ENCODE results near the gene SPRED2. TPM values are rescaled to one million over a fixed set of nuclear protein-coding genes. Genes with fewer than 3 reads are reported as not detected.

SPRED2 gene
- total RNA-seq, 2 donors from 2014 or later: 3.1 to 4.3 TPM

DNA sequence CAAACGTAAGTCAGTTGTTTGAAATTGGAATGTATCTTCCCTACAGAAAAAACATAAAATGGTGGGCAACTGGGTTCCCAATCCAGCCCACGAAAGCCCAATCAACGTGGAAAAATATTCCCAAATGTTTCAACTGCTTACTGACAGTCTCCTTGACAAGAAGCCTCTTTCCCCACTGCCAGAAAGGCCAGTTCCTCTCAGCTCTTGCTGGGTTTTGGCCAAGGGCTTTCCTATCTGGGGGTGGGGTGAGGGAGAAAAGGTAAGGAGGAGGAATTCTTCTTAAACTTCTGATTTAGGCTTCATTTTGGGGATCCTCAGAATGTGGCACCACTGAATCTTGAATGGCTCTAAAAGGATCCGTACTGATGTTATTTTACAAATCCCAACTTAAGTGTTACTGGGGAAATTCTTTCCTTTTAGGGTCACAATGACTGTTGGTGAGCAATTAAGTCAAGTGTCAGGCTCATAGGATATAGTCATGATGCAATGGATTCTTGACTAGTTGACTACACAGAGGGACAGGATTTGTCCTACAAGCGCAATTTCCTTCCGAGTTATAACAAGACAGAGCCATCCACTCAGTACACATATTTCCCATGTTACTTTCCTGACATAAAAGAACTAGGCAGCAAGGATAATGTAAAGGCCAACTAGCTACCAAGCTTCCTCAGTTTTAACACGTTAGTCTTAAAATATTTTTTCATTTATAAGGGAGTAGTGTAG is 73.6 kb downstream of the SPRED2 start:
- no peak for ATAC-seq (replicated peaks in 1 of 2)
- no peaks in the 10 kb centered on the region for H3K9me3 Mint-ChIP-seq
- peaks cover 32% of the 10 kb centered on the region for H3K27me3 Mint-ChIP-seq (ENCODE audit: low read depth)
- DNase-seq: no peak
- H3K4me1 Mint-ChIP-seq (ENCODE audit: low read depth): peaks cover 43% of the 10 kb centered on the region
- peak overlapping the region in 1 of 2 donors; percentile 38 for H3K4me3 Mint-ChIP-seq
- no peaks in the 10 kb centered on the region for H3K36me3 Mint-ChIP-seq (ENCODE audit: insufficient read depth in 2 of 2)
- H3K27ac Mint-ChIP-seq: no peak overlapping the region

DNA sequence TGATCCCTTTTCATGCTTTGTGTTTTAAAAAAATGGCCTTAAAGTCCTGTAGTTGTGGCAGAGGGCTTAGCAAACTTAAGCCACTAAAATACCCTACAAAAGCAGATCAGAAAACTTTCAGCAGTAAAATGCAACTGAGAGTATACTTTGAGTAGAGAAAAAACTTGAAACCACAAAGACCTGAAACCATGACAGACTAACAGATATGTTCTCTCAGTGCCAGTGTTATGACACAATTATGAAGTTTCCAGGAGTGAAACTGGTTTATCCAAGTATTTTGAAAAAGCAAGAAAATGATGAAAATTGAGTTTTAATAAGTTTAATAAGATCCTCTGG is 74.5 kb downstream of the SPRED2 start:
- Mint-ChIP-seq H3K36me3 (ENCODE audit: insufficient read depth in 2 of 2) (no peaks in the 10 kb centered on the region), H3K27me3 (ENCODE audit: low read depth) (peaks cover 31% of the 10 kb centered on the region), H3K4me1 (ENCODE audit: low read depth) (peaks cover 43% of the 10 kb centered on the region), H3K9me3 (no peaks in the 10 kb centered on the region), H3K27ac (peak overlapping the region; percentile 68), H3K4me3 (peak overlapping the region; percentile 33 to 38)
- no peak for DNase-seq
- ATAC-seq (replicated peaks in 1 of 2): peak; percentile 72 to 75

DNA sequence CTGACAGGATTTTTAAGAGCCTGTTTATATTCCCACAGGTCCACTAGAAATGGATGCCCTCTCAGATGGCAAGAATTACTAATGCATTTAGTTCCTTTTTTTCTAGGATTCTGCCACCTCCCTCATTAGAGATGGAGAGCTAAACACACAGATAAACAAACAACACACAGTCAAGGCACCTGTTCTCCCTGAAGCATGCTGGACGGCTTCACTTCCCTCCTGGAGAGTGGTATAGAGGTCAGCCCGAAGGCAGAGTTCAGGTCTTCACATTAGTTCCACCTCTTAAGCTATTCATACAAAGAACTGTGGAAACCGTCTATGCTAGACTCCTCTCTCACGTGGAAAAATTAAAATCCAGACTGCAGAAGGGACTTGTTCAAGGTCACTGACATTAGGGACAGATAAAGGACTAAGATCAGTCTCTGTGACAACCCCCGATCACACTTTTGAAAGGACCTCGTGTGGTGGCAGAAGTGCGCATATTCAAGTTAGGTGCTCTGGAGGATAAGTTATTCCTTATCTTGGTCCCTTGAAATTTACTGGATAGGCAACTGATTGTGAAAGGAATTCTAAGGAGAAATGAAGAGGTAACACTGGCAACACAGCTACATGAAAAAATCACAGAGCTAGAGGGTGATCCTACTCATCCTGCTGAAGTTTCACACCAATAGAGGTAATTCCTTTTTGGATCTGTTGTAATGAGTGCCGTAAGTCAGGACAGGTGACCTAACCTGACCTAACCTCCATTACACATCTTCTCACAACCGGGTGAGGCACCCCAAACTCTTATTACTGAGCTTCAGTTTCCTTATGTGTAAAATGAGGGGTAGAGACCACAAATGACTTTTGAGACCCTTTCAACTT is 75.1 kb downstream of the SPRED2 start:
- peaks cover 31% of the 10 kb centered on the region for H3K27me3 Mint-ChIP-seq (ENCODE audit: low read depth)
- no peaks in the 10 kb centered on the region for H3K9me3 Mint-ChIP-seq
- H3K36me3 Mint-ChIP-seq (ENCODE audit: insufficient read depth in 2 of 2): no peaks in the 10 kb centered on the region
- no peak overlapping the region for H3K27ac Mint-ChIP-seq
- DNase-seq (peak in 1 of 2 donors; percentile 33), ATAC-seq (replicated peaks in 1 of 2) (peak; percentile 74 to 81)
- H3K4me1 Mint-ChIP-seq (ENCODE audit: low read depth): peaks cover 43% of the 10 kb centered on the region
- H3K4me3 Mint-ChIP-seq: peak overlapping the region; percentile 33 to 38

DNA sequence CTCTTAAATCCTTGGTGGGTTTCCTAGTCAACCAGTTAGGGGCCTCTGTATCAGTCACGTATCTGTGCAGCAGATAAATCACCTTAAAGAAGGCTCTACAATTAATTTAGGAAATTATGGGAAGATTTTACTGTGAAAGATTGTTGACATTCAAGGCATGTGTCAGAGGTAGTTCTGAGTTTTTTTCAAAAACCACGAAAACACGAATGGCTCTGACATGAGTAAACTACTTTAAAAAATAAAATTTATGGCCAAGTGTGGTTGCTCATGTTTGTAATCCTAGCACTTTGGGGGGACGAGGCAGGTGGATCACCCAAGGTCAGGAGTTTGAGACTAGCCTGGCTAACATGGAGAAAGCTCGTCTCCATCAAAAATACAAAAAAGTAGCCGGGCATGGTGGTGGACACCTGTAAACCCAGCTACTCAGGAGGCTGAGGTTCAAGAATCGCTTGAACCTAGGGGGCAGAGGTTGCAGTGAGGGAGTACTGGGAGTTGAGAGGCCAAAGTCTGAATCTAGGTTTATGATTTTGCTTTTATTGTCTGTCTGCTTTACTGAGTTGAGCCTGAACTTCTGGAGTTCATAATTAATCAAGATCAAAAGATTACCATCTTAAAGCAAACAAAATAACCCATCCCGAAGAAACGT is 77.1 kb downstream of the SPRED2 start:
- DNase-seq: no peak
- H3K4me3 Mint-ChIP-seq: no peak overlapping the region
- H3K27ac Mint-ChIP-seq: no peak overlapping the region
- peaks cover 45% of the 10 kb centered on the region for H3K4me1 Mint-ChIP-seq (ENCODE audit: low read depth)
- no peaks in the 10 kb centered on the region for H3K36me3 Mint-ChIP-seq (ENCODE audit: insufficient read depth in 2 of 2)
- H3K9me3 Mint-ChIP-seq: no peaks in the 10 kb centered on the region
- H3K27me3 Mint-ChIP-seq (ENCODE audit: low read depth): peaks cover 26% of the 10 kb centered on the region
- ATAC-seq (replicated peaks in 1 of 2): no peak

DNA sequence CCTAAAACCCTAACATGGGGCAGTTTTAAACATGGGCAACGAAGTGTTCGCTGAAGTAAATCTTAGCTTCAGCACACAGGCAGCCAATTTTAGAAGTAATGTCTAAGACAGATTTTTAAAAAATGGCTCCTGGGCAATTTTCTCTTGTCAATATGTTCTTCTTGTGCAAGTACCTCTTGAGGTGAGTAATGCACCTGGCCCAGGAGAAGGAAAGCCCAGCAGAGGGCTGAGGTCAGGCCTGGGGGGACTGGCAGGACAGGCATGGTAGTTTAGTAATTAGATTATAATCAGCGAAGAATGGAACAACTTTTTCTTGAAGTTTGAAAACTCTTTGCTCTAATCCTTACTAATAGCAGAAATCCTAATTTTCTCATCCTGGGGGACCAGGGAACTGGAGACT is 77.6 kb downstream of the SPRED2 start:
- ATAC-seq (replicated peaks in 1 of 2): no peak
- H3K36me3 Mint-ChIP-seq (ENCODE audit: insufficient read depth in 2 of 2): no peaks in the 10 kb centered on the region
- no peak overlapping the region for H3K4me3 Mint-ChIP-seq
- no peaks in the 10 kb centered on the region for H3K9me3 Mint-ChIP-seq
- H3K27ac Mint-ChIP-seq: no peak overlapping the region
- no peak for DNase-seq
- peaks cover 26% of the 10 kb centered on the region for H3K27me3 Mint-ChIP-seq (ENCODE audit: low read depth)
- H3K4me1 Mint-ChIP-seq (ENCODE audit: low read depth): peaks cover 45% of the 10 kb centered on the region

DNA sequence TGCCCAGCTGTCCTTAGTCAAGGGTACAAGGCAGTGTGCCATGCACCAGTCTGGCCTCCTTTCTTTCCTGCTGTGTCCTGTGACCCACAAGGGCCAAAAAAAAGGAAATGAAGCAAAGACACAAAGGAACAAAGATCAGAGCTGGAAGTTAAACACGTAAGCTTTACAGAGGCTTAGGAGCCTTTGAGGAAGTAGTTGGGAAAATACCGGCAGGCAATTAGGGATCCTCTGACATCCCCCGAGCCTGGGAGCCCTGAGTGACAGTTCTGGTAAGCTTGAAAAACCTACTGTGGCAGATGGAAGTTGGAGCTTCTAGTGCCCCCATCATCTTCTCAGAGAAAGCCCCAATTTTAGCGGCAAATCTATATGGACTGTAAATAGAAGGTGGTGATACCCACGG is 78.5 kb downstream of the SPRED2 start:
- H3K36me3 Mint-ChIP-seq (ENCODE audit: insufficient read depth in 2 of 2): no peaks in the 10 kb centered on the region
- H3K27me3 Mint-ChIP-seq (ENCODE audit: low read depth): peaks cover 26% of the 10 kb centered on the region
- H3K27ac Mint-ChIP-seq: no peak overlapping the region
- ATAC-seq (replicated peaks in 1 of 2) (no peak), DNase-seq (no peak)
- no peaks in the 10 kb centered on the region for H3K9me3 Mint-ChIP-seq
- H3K4me1 Mint-ChIP-seq (ENCODE audit: low read depth): peaks cover 41% of the 10 kb centered on the region
- H3K4me3 Mint-ChIP-seq: no peak overlapping the region

DNA sequence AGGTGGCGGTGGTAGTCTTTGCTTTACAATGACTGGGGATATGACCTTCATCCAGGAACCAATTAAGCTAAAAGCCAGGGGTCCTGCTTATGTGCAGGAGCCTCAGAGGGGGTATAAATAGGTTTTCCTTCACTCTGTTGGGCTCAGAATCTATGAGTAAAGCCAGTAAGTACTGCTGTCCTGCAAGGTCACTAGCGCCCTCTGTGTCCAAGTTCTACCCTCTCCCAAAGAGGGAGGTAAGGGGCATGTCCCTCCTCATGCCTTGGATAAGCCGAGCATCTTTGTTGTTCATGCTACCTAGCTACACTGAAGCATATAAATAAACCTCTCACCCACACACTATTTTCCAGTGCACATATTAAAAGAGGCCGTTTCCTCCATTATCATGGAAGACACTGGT is 79.4 kb downstream of the SPRED2 start:
- Mint-ChIP-seq H3K9me3 (no peaks in the 10 kb centered on the region), H3K27me3 (ENCODE audit: low read depth) (peaks cover 26% of the 10 kb centered on the region), H3K36me3 (ENCODE audit: insufficient read depth in 2 of 2) (peaks cover 0 to under 1% of the 10 kb centered on the region in 2 donors), H3K27ac (no peak overlapping the region), H3K4me1 (ENCODE audit: low read depth) (peaks cover 32% of the 10 kb centered on the region), H3K4me3 (no peak overlapping the region)
- DNase-seq: no peak
- no peak for ATAC-seq (replicated peaks in 1 of 2)

DNA sequence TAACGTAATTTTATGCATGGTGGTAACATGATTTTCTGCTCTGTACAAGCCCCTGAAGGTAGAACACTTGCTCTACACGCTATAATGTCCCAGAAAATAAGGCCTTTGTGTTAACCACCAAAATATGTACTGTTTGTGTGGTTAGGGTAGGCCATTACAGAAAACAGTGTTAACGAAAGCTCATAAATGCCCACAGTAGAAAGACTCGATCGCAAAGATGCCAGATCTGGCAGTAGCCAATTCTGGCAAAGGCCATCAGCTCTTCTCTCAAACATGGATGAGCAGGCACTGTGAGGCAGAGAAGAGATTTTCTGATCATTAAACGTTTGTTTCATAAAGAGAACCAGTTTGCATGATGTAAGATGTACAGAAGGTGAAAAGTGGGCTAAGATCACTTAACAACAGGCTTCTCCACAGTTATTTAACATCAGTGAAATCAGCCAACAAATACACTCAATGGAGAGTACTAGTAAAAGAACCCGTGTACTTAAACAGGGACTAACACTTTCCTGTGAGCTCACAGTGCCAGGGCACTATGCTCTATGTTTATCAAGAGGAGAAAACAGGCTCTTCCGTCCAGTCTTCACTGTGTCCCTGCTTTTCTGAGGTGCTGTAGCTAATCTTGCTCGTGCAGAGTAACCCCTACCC is 80.3 kb downstream of the SPRED2 start:
- H3K27me3 Mint-ChIP-seq (ENCODE audit: low read depth): peaks cover 32% of the 10 kb centered on the region
- no peak overlapping the region for H3K27ac Mint-ChIP-seq
- peaks cover 0 to 3% of the 10 kb centered on the region in 2 donors for H3K36me3 Mint-ChIP-seq (ENCODE audit: insufficient read depth in 2 of 2)
- H3K9me3 Mint-ChIP-seq: peaks cover 0 to 3% of the 10 kb centered on the region in 2 donors
- ATAC-seq (replicated peaks in 1 of 2): no peak
- peaks cover 22% of the 10 kb centered on the region for H3K4me1 Mint-ChIP-seq (ENCODE audit: low read depth)
- no peak overlapping the region for H3K4me3 Mint-ChIP-seq
- DNase-seq: no peak

DNA sequence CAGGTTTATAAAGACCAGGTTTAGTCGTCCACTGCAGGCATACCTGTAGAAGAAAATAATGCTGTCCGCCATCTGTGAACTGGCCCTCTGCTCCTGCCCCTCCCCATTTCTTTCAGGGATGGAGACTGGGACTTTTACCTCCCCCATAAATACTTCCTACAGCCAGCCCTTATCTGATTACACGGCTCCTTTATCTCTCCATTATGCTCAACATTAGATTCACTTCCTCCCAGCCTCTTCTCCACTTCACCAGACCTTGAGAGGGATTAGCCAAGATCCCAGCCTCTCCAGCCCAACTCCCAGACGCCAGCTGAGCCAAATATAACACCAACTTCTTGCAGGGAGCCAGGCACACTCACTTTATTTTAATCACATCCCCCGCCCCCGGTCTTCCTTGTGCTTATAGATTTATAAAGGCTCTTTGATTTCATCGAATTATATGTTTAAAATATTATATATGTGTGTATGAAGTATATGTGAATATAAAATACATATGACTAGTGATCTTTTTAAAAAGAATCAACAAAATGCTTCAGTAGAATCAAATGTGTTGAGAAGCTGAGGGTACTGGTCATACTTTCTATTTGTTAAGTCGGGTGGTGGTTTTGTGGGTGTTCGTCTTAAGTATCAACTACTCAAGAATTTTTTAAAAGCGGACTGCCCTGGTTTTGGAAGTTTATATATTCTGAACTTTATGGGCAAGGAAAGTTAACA is 81.0 kb downstream of the SPRED2 start:
- no peak for DNase-seq
- no peak overlapping the region for H3K4me3 Mint-ChIP-seq
- peaks cover 0 to 3% of the 10 kb centered on the region in 2 donors for H3K36me3 Mint-ChIP-seq (ENCODE audit: insufficient read depth in 2 of 2)

DNA sequence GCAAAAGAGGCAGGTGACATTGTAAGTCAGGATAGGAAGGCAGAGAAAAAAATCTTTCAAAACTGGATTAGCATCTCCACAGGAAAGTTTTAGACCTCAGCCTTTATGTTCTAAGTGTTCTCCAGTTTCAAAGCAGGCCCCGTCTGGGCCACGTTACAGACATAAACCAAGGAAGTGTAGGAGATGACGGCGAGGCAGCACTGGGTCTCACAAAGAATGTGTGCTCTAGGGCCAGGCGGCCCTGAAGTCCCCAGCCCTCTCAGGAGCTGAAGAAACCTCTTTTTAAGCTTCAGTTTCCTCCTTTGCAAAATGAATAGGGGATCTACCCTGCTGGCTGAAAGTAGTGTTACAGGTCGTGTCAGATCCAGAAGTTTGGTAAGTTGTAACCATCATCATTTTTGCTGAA is 81.7 kb downstream of the SPRED2 start:
- DNase-seq (no peak), ATAC-seq (replicated peaks in 1 of 2) (peak; percentile 43 to 54)
- H3K9me3 Mint-ChIP-seq: peaks cover 0 to 3% of the 10 kb centered on the region in 2 donors
- H3K4me3 Mint-ChIP-seq: no peak overlapping the region
- peaks cover 25% of the 10 kb centered on the region for H3K27me3 Mint-ChIP-seq (ENCODE audit: low read depth)
- no peak overlapping the region for H3K27ac Mint-ChIP-seq
- H3K4me1 Mint-ChIP-seq (ENCODE audit: low read depth): peaks cover 20% of the 10 kb centered on the region
- peaks cover 0 to 3% of the 10 kb centered on the region in 2 donors for H3K36me3 Mint-ChIP-seq (ENCODE audit: insufficient read depth in 2 of 2)

More for the DNA sequence above, 81.0 kb downstream of the SPRED2 start:
- Mint-ChIP-seq H3K27me3 (ENCODE audit: low read depth) (peaks cover 32% of the 10 kb centered on the region), H3K27ac (no peak overlapping the region), H3K4me1 (ENCODE audit: low read depth) (peaks cover 20% of the 10 kb centered on the region), H3K9me3 (peaks cover 0 to 3% of the 10 kb centered on the region in 2 donors)
- ATAC-seq (replicated peaks in 1 of 2): no peak

DNA sequence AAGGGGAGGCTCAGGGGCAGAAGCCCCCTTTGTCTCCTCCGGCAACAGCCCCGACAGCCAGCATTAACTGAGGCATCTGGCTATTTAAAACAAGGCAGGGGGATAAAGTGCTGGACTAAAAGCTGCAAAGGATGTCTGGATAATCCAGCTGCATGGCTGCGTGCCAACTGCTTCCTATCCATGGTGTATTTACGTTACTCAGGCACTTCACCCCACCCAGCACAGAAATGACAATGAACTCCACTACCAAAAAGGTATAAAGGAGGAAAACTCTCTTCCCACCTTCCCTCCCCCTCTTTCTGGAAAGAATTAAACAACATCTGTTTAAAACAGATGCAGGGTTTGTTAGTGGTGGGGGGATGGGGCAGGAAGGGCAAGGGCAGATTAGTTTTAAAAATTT is 82.5 kb downstream of the SPRED2 start:
- peaks cover 13% of the 10 kb centered on the region for H3K4me1 Mint-ChIP-seq (ENCODE audit: low read depth)
- H3K36me3 Mint-ChIP-seq (ENCODE audit: insufficient read depth in 2 of 2): peaks cover 0 to 3% of the 10 kb centered on the region in 2 donors
- no peak overlapping the region for H3K4me3 Mint-ChIP-seq
- peaks cover 22% of the 10 kb centered on the region for H3K27me3 Mint-ChIP-seq (ENCODE audit: low read depth)
- H3K9me3 Mint-ChIP-seq: peaks cover 0 to 3% of the 10 kb centered on the region in 2 donors
- no peak overlapping the region for H3K27ac Mint-ChIP-seq
- DNase-seq: no peak
- ATAC-seq (replicated peaks in 1 of 2): no peak

DNA sequence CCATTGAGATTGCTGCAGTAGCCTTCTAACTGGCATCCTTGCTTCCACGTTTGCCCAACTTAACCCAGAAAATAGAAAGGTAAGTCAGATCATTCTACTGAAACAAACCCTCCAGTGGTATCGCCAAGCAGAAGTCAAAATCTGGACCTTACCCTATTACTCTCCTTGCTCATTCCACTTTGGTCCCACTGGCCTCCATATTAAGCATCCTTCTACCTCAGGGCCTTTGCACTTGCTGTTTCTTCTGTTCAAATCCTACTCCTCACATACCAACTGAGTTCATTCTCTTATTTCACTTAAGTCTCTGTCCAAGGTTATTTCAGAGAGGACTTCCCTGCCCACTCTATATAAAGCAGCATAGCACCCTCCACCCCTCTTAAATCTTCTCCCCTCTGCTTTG is 84.5 kb downstream of the SPRED2 start:
- Mint-ChIP-seq H3K27me3 (ENCODE audit: low read depth) (peaks cover 17% of the 10 kb centered on the region), H3K27ac (no peak overlapping the region), H3K4me3 (no peak overlapping the region), H3K36me3 (ENCODE audit: insufficient read depth in 2 of 2) (peaks cover 0 to 3% of the 10 kb centered on the region in 2 donors), H3K4me1 (ENCODE audit: low read depth) (peaks cover 13% of the 10 kb centered on the region), H3K9me3 (peaks cover 0 to 3% of the 10 kb centered on the region in 2 donors)
- DNase-seq (no peak), ATAC-seq (replicated peaks in 1 of 2) (no peak)
